ENCODE measurements around the gene EOGT. TPM values are rescaled to one million over a fixed set of nuclear protein-coding genes. Genes with fewer than 3 reads are reported as not detected.

EOGT gene
- total RNA-seq, 4 donors from 2014 or later: 75.0 to 135 (median 94.3) TPM

DNA sequence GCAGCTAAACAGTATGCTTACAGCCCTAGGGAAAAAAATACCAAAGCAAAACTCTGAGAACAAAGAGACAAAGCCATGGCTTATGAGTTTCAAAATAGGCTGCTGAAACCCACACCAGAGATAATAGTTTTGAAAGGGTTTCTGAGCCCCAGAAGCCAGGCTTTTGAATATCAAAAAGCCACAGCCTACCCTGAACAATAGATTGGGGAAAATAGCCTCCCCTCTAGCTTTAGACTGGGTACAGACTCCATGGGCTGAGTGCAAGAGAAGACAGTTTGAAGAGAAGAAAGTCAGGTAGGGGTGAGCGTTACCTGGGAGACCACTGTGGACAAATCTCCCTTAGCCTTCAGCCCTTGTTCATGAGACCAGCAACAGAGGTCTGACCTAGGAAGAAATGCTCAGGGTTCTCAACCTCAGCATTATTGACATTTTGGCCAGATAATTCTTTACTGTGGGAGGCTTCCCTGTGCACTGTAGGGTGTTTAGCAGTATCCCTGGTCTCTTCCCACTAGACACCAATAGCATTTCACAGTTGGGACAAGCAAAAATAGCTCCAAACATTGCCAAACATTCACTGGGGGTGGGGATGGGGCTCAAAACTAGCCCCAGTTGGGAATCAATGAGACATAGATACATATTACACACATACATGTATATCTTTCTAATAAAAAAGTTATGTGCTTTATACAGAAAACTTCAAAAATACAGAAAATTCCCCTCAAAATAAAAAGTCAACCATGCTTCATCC, 69.6 kb downstream of the EOGT start:
- no peak for ATAC-seq
- Histone ChIP-seq H3K4me1 (no peaks in the 10 kb centered on the region), H3K9me3 (no peaks in the 10 kb centered on the region), H3K36me3 (no peaks in the 10 kb centered on the region), H3K4me3 (no peak overlapping the region), H3K27ac (no peak overlapping the region), H3K27me3 (peaks cover 14% of the 10 kb centered on the region)
- WGBS, 2 donors (ENCODE audit: low coverage in 1 of 2): 75 to 91% methylated on average over 1 of the region's 1 CpG
- TF ChIP-seq EP300 (IDR thresholded peaks at IDR 0.05): no peak
- no peak for TF ChIP-seq POLR2A (IDR thresholded peaks at IDR 0.05)
- TF ChIP-seq, protein P1, sequence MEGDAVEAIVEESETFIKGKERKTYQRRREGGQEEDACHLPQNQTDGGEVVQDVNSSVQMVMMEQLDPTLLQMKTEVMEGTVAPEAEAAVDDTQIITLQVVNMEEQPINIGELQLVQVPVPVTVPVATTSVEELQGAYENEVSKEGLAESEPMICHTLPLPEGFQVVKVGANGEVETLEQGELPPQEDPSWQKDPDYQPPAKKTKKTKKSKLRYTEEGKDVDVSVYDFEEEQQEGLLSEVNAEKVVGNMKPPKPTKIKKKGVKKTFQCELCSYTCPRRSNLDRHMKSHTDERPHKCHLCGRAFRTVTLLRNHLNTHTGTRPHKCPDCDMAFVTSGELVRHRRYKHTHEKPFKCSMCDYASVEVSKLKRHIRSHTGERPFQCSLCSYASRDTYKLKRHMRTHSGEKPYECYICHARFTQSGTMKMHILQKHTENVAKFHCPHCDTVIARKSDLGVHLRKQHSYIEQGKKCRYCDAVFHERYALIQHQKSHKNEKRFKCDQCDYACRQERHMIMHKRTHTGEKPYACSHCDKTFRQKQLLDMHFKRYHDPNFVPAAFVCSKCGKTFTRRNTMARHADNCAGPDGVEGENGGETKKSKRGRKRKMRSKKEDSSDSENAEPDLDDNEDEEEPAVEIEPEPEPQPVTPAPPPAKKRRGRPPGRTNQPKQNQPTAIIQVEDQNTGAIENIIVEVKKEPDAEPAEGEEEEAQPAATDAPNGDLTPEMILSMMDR (IDR thresholded peaks at IDR 0.05): no peak
- TF ChIP-seq POLR2AphosphoS5 (IDR thresholded peaks at IDR 0.05): no peak

DNA sequence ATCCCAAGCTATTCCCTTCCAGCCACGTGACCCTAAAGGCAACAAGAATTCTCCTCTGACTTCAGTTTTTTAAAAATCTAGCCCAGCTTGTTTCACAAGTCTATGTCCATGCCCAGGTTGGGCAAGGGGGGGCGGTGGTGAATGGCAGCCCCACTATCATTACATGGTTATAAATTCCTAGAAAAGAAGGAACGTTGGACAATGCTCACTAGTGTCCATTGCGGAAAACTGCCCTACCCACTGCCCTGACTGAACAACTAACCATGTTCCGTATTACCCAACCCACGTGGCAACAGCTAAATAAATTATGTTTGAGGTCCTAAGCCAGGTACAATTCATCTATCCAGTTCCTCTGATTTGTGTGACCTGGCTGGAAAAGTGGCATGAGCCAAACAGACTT, 72.4 kb downstream of the EOGT start:
- TF ChIP-seq POLR2A (IDR thresholded peaks at IDR 0.05) (no peak), EP300 (IDR thresholded peaks at IDR 0.05) (no peak), POLR2AphosphoS5 (IDR thresholded peaks at IDR 0.05) (no peak)
- TF ChIP-seq, protein P1 (IDR thresholded peaks at IDR 0.05): no peak
- WGBS, 2 donors (ENCODE audit: low coverage in 1 of 2): 84% methylated on average over 6 of the region's 6 CpGs; no CpG with 5 or more reads in 1 of the 2 donors

DNA sequence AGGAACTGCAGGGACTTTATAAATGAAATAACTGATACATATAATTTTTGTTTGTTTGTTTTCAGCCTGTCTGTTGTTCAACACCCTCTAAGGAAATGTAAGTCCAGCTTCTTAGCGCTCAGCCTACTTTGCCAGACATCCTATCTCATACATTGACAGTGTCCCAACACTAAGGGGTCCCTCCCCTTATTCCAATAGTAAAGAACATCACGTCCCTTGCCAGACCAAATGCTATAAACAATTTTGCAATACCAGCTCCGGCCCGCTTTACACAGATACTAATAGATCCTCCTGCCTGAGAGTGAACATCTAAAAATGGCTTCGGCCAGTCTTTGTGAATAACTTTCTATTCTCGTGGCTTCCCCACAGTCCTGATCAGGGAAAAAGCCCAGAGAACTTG, 76.6 kb downstream of the EOGT start:
- 67 to 76% methylated on average over 4 to 6 of the region's 6 CpGs for WGBS, 2 donors (ENCODE audit: low coverage in 1 of 2)
- Histone ChIP-seq H3K4me3 (no peak overlapping the region), H3K9me3 (no peaks in the 10 kb centered on the region), H3K27ac (no peak overlapping the region), H3K4me1 (peaks cover 0 to 10% (median 2%) of the 10 kb centered on the region in 3 donors), H3K36me3 (no peaks in the 10 kb centered on the region), H3K27me3 (peaks cover 50% of the 10 kb centered on the region)
- no peak for ATAC-seq
- TF ChIP-seq POLR2A (IDR thresholded peaks at IDR 0.05): no peak
- TF ChIP-seq POLR2AphosphoS5 (IDR thresholded peaks at IDR 0.05): no peak
- TF ChIP-seq EP300 (IDR thresholded peaks at IDR 0.05): no peak
- TF ChIP-seq, protein P1 (IDR thresholded peaks at IDR 0.05): no peak

More for the DNA sequence above, 72.4 kb downstream of the EOGT start:
- Histone ChIP-seq H3K9me3 (no peaks in the 10 kb centered on the region), H3K27ac (no peak overlapping the region), H3K4me3 (no peak overlapping the region), H3K27me3 (peaks cover 14% of the 10 kb centered on the region), H3K4me1 (no peaks in the 10 kb centered on the region), H3K36me3 (no peaks in the 10 kb centered on the region)
- ATAC-seq: no peak

GRCh38 chr3:68935778-68936177, 77.7 kb downstream of the EOGT start:
- no peak overlapping the region for H3K27ac ChIP-seq
- H3K27me3 ChIP-seq: peaks cover 58% of the 10 kb centered on the region
- no peaks in the 10 kb centered on the region for H3K36me3 ChIP-seq
- no peak overlapping the region for H3K4me3 ChIP-seq
- TF ChIP-seq POLR2A (IDR thresholded peaks at IDR 0.05) (no peak), EP300 (IDR thresholded peaks at IDR 0.05) (no peak), POLR2AphosphoS5 (IDR thresholded peaks at IDR 0.05) (no peak)
- TF ChIP-seq, protein P1 (IDR thresholded peaks at IDR 0.05): no peak
- ATAC-seq: no peak
- WGBS, 2 donors (ENCODE audit: low coverage in 1 of 2): 56 to 67% methylated on average over 6 of the region's 6 CpGs
- no peaks in the 10 kb centered on the region for H3K9me3 ChIP-seq
- H3K4me1 ChIP-seq: peaks cover 0 to 18% (median 2%) of the 10 kb centered on the region in 3 donors
